Common myeloid progenitor, CD34-positive (primary cell): ENCODE data around the gene NEK11.

Experiments
- CTCF ChIA-PET: fragments of 350-600 bp; sonication (Branson Sonifier 250); formaldehyde crosslinking; loops from one replicate; lab custom pipeline; 2021; ENCODE audit warnings: antibody characterized with exemption; lab: Charles Lee
- POLR2A ChIA-PET: fragments of 350-600 bp; sonication (Branson Sonifier 250); formaldehyde crosslinking; loops from one replicate; lab custom pipeline; 2021; ENCODE audit warnings: antibody characterized with exemption; lab: Charles Lee
- DNase-seq, 3 donors: peaks; one replicate each; pipeline versions ENCODE4 v3.0.0 to v3.0.0-alpha.2; 2013
- H3K27ac ChIP-seq, 2 experiments: 1 replicate in 1 of 2; 2 replicates in 1 of 2; pipeline ENCODE4 v1.7.0; 2013; ENCODE audit warnings: inconsistent platforms in 2 of 2, low read length in 2 of 2, mild to moderate bottlenecking in 2 of 2, low read depth in 1 of 2, moderate library complexity in 1 of 2; ENCODE audit not compliant: severe bottlenecking in 2 of 2, insufficient read depth in 1 of 2, poor library complexity in 1 of 2
- H3K27me3 ChIP-seq, 5 experiments: replicated peaks in 2 of 5; 1 replicate in 3 of 5; 2 replicates in 2 of 5; pipeline versions ENCODE4 v1.6.1 to v1.7.0; 2013; ENCODE audit warnings: low read length in 4 of 5, mild to moderate bottlenecking in 2 of 5, moderate library complexity in 2 of 5, inconsistent platforms in 1 of 5; ENCODE audit not compliant: insufficient read depth in 5 of 5, control insufficient read depth in 4 of 5
- H3K36me3 ChIP-seq, 4 experiments: 1 replicate in 2 of 4; 2 replicates in 2 of 4; pipeline versions ENCODE4 v1.6.1 to v1.7.0; 2013; ENCODE audit warnings: low read length in 3 of 4, control low read depth in 1 of 4, mild to moderate bottlenecking in 1 of 4; ENCODE audit not compliant: control insufficient read depth in 4 of 4, insufficient read depth in 4 of 4
- H3K4me1 ChIP-seq, 4 experiments: 1 replicate in 3 of 4; 2 replicates in 1 of 4; pipeline versions ENCODE4 v1.6.1 to v1.7.1; 2013; ENCODE audit warnings: low read length in 3 of 4, mild to moderate bottlenecking in 3 of 4, control low read depth in 1 of 4, inconsistent platforms in 1 of 4, moderate library complexity in 1 of 4; ENCODE audit not compliant: control insufficient read depth in 4 of 4, insufficient read depth in 4 of 4; ENCODE audit errors: control extremely low read depth in 1 of 4
- H3K4me3 ChIP-seq, 7 experiments: 1 replicate in 4 of 7; 2 replicates in 3 of 7; pipeline versions ENCODE4 v1.5.1 to v1.7.0; 2013; ENCODE audit warnings: mild to moderate bottlenecking in 7 of 7, low read length in 6 of 7, moderate library complexity in 6 of 7, inconsistent platforms in 2 of 7, low read depth in 2 of 7, control low read depth in 1 of 7; ENCODE audit not compliant: insufficient read depth in 4 of 7, control insufficient read depth in 1 of 7; ENCODE audit errors: extremely low read depth in 1 of 7
- H3K9me3 ChIP-seq, 5 experiments: 1 replicate in 4 of 5; 2 replicates in 1 of 5; pipeline versions ENCODE4 v1.6.1 to v1.7.1; 2013; ENCODE audit warnings: low read length in 4 of 5, mild to moderate bottlenecking in 2 of 5, inconsistent platforms in 1 of 5, low read depth in 1 of 5, moderate library complexity in 1 of 5; ENCODE audit not compliant: control insufficient read depth in 4 of 5, insufficient read depth in 2 of 5; ENCODE audit errors: control extremely low read depth in 1 of 5
- WGBS: methylation state at CpG from one replicate; pipeline ENCODE4 v1.1.5; 2013; ENCODE audit not compliant: insufficient coverage; 5-methylcytosine and 5-hydroxymethylcytosine counted together

The NEK11 gene

DNA sequence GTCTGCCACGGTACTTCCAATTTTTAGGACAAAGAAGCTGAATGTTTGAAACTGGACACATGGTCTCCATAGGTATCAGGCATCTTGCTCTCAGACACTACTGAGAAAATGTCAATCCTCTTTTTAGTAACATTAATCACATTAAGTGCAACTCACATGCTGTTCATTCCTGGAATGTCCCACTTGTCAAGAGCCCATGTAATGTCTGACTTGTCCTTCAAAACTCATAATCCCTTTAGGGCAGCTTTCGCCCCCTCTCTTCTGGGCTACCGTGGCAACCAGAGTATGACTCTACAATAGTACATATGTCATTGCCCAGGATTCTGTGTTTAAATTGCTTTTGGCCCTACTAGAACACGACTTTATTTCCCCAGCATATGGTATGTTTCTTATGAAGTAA lies 367.2 kb downstream of the NEK11 start:
- ChIA-PET POLR2A (no interaction called here), CTCF (no interaction called here)
- 93% methylated on average over 1 of the region's 4 CpGs for WGBS

DNA sequence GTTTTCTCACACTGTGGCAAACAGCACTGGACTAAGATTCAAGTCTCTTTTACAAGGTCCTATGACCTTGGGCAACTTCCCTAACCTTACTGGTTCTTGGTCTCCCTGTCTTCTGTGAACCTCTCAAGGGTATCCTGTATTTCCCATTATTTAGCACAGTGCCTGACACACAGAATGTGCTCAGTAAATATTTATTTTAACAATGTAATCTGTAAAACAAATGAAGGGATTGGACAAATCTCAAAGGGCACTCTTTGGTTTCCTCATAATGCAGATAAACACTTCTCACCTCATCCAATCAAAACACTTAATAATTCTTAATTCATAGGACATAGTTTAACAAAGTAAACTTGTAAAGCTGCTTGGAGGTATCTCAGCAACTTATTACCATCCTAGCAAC lies 367.7 kb downstream of the NEK11 start:
- Histone ChIP-seq H3K4me3 (no peak overlapping the region), H3K27ac (no peak overlapping the region), H3K27me3 (no peaks in the 10 kb centered on the region), H3K36me3 (no peaks in the 10 kb centered on the region), H3K9me3 (no peaks in the 10 kb centered on the region), H3K4me1 (peaks cover 0 to 5% (median under 1%) of the 10 kb centered on the region in 4 experiments)
- DNase-seq: no peak
- CTCF ChIA-PET: no interaction called here
- POLR2A ChIA-PET: no interaction called here

More for the DNA sequence above, 367.2 kb downstream of the NEK11 start:
- no peak overlapping the region for H3K27ac ChIP-seq
- no peak overlapping the region for H3K4me3 ChIP-seq
- no peaks in the 10 kb centered on the region for H3K36me3 ChIP-seq
- no peak for DNase-seq
- H3K9me3 ChIP-seq: no peaks in the 10 kb centered on the region
- no peaks in the 10 kb centered on the region for H3K27me3 ChIP-seq
- peaks cover 0 to 5% (median 1%) of the 10 kb centered on the region in 4 experiments for H3K4me1 ChIP-seq

DNA sequence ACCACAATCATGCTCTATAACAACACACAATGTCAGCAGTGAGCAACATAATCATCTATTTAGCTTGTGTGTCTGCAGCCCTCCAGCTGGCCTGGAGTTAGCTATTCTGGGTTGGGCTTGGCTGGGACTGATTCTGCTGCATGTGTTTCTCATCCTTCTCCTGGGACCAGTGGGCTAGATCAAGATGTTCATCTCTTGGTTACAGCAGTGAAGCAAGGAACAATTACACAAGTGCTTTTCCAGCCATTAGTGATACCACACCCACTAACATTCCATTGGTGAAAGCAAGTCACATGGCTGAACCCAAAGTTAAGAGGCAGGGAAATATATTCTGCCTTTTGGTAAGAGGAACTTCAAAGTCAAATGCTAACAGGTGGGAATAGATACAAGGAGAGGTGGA lies 369.5 kb downstream of the NEK11 start:
- POLR2A ChIA-PET: no interaction called here
- DNase-seq: no peak
- H3K4me1 ChIP-seq: no peaks in the 10 kb centered on the region
- no peaks in the 10 kb centered on the region for H3K9me3 ChIP-seq
- no peak overlapping the region for H3K4me3 ChIP-seq
- no peaks in the 10 kb centered on the region for H3K27me3 ChIP-seq
- CTCF ChIA-PET: interaction anchor here (0.9 kb wide), 1 partner anchor 14 kb away, joined by 4 read pairs; no protein-coding TSS in a partner anchor
- no peaks in the 10 kb centered on the region for H3K36me3 ChIP-seq
- H3K27ac ChIP-seq: no peak overlapping the region

DNA sequence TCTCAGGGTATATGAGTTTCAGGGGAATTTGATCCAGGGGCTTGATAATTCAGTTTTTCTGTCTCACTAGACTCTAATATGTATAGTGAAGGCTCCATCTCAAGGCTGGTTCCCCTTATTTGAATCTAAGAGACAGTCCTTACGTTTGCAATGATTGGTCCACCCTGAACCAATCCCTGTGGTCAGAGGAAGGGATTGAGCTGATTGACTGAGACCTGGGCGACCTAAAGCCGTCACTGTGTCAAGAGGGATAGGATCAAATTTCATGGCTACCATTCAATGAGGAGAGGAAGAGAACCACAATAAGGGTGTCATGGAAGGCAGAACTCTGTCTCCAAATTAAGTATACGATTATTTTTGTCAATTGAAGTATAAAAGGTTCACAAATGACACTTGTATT lies 371.2 kb downstream of the NEK11 start:
- ChIA-PET CTCF (interaction anchor here (1.7 kb wide), 1 partner anchor 14 kb away, joined by 4 read pairs; no protein-coding TSS in a partner anchor), POLR2A (interaction anchor here (0.5 kb wide), 1 partner anchor 26 kb away, joined by 3 read pairs; no protein-coding TSS in a partner anchor)
- H3K4me3 ChIP-seq: no peak overlapping the region
- no peak for DNase-seq
- H3K27me3 ChIP-seq: no peaks in the 10 kb centered on the region
- no peaks in the 10 kb centered on the region for H3K36me3 ChIP-seq
- no peaks in the 10 kb centered on the region for H3K9me3 ChIP-seq
- peaks cover 0 to 8% (median 2%) of the 10 kb centered on the region in 4 experiments for H3K4me1 ChIP-seq
- H3K27ac ChIP-seq: no peak overlapping the region
- WGBS: 100% methylated on average over 4 of the region's 4 CpGs
